Osteoblast (primary cell): ENCODE data around the gene DMAC2L. TPM values are rescaled to one million over a fixed set of nuclear protein-coding genes. Genes with fewer than 3 reads are reported as not detected.
A peak's percentile ranks its signal among the peaks of the same experiment; 100 is the strongest.

Source experiments
- DNase-seq: peaks from one replicate; pipeline ENCODE4 v3.0.0; 2011; ENCODE audit warnings: low spot score, mixed read lengths; ENCODE audit not compliant: insufficient read length; ENCODE audit errors: missing footprints
- H2AFZ ChIP-seq: 2 replicates; pipeline ENCODE4 v1.6.0; 2011; ENCODE audit warnings: mild to moderate bottlenecking, low read length
- H3K27ac ChIP-seq: 2 replicates; pipeline ENCODE4 v1.5.1; 2011; ENCODE audit warnings: mild to moderate bottlenecking, low read depth, low read length, moderate library complexity
- H3K27me3 ChIP-seq: 2 replicates; pipeline ENCODE4 v1.6.0; 2012; ENCODE audit warnings: mild to moderate bottlenecking, control low read depth, inconsistent platforms, low read length, moderate library complexity; ENCODE audit not compliant: insufficient read depth
- H3K36me3 ChIP-seq: 2 replicates; pipeline ENCODE4 v1.5.1; 2011; ENCODE audit warnings: mild to moderate bottlenecking, low read length, control low read depth, moderate library complexity; ENCODE audit not compliant: insufficient read depth
- H3K4me1 ChIP-seq: 2 replicates; pipeline ENCODE4 v1.5.1; 2011; ENCODE audit warnings: mild to moderate bottlenecking, low read length, control low read depth, moderate library complexity; ENCODE audit not compliant: insufficient read depth
- H3K4me2 ChIP-seq: 2 replicates; pipeline ENCODE4 v1.6.0; 2011; ENCODE audit warnings: mild to moderate bottlenecking, low read length; ENCODE audit not compliant: insufficient read depth
- H3K4me3 ChIP-seq: fragments of 200-600 bp; sonication (generic); 3 replicates; pipeline ENCODE4 v1.5.1; 2012; ENCODE audit warnings: mild to moderate bottlenecking, low read length, inconsistent platforms; ENCODE audit not compliant: insufficient read depth
- H3K79me2 ChIP-seq: 2 replicates; pipeline ENCODE4 v1.6.0; 2012; ENCODE audit warnings: mild to moderate bottlenecking, low read length, control low read depth, inconsistent platforms; ENCODE audit not compliant: insufficient read depth
- H3K9me3 ChIP-seq: 2 replicates; pipeline ENCODE4 v1.5.1; 2011; ENCODE audit warnings: low read depth, low read length, control low read depth
- H4K20me1 ChIP-seq: 2 replicates; pipeline ENCODE4 v1.6.0; 2012; ENCODE audit warnings: mild to moderate bottlenecking, low read length, control low read depth; ENCODE audit not compliant: insufficient read depth
- CTCF ChIP-seq: IDR thresholded peaks from 2 replicates; pipeline ENCODE4 v1.5.1; 2011; ENCODE audit warnings: mild to moderate bottlenecking, low read depth, low read length, moderate library complexity; ENCODE audit errors: extremely low read depth
- total RNA-seq: library from RNA; depleted of rRNA; stranded (reverse); fragments of >200 nt; gene quantifications from 2 replicates; pipeline ENCODE4 v1.2.3, GENCODE V29; 2012

Gene DMAC2L
- total RNA-seq, 1 donor = 7.2 TPM

- no peak for DNase-seq
- no peaks in the 10 kb centered on the region for H4K20me1 ChIP-seq
- peak overlapping the region; percentile 21 for H3K27ac ChIP-seq
- no peaks in the 10 kb centered on the region for H3K79me2 ChIP-seq
- no peak for TF ChIP-seq CTCF
- no peaks in the 10 kb centered on the region for H3K27me3 ChIP-seq
- no peak overlapping the region for H2AFZ ChIP-seq
- peaks cover 48% of the 10 kb centered on the region for H3K4me1 ChIP-seq
- no peaks in the 10 kb centered on the region for H3K9me3 ChIP-seq
- no peaks in the 10 kb centered on the region for H3K36me3 ChIP-seq
- H3K4me3 ChIP-seq = no peak overlapping the region
- H3K4me2 ChIP-seq = no peak overlapping the region
These were observed 32.1 kb downstream of the DMAC2L start for GRCh38 chr14:50344116-50344775.

GRCh38 chr14:50344876-50345563 lies 32.9 kb downstream of the DMAC2L start:
- Histone ChIP-seq H3K27ac (peak overlapping the region; percentile 21), H3K4me2 (no peak overlapping the region)

GRCh38 chr14:50345846-50346422 lies 33.8 kb downstream of the DMAC2L start:
- Histone ChIP-seq H2AFZ (no peak overlapping the region), H3K27ac (no peak overlapping the region), H3K4me1 (peaks cover 48% of the 10 kb centered on the region), H3K27me3 (no peaks in the 10 kb centered on the region), H3K4me2 (no peak overlapping the region), H3K36me3 (no peaks in the 10 kb centered on the region), H3K9me3 (no peaks in the 10 kb centered on the region), H4K20me1 (no peaks in the 10 kb centered on the region), H3K4me3 (no peak overlapping the region), H3K79me2 (no peaks in the 10 kb centered on the region)
- TF ChIP-seq CTCF = no peak
- no peak for DNase-seq

More at GRCh38 chr14:50344876-50345563, 32.9 kb downstream of the DMAC2L start:
- Histone ChIP-seq H3K36me3 (no peaks in the 10 kb centered on the region), H3K4me3 (no peak overlapping the region), H3K4me1 (peaks cover 48% of the 10 kb centered on the region), H4K20me1 (no peaks in the 10 kb centered on the region), H2AFZ (no peak overlapping the region), H3K27me3 (no peaks in the 10 kb centered on the region), H3K9me3 (no peaks in the 10 kb centered on the region), H3K79me2 (no peaks in the 10 kb centered on the region)
- TF ChIP-seq CTCF = no peak
- no peak for DNase-seq

- H3K4me2 ChIP-seq = no peak overlapping the region
- DNase-seq = no peak
These were observed 35.4 kb downstream of the DMAC2L start for GRCh38 chr14:50347521-50347920.

More at GRCh38 chr14:50347521-50347920, 35.4 kb downstream of the DMAC2L start:
- no peaks in the 10 kb centered on the region for H4K20me1 ChIP-seq
- no peak for TF ChIP-seq CTCF
- peaks cover 49% of the 10 kb centered on the region for H3K4me1 ChIP-seq
- no peak overlapping the region for H3K4me3 ChIP-seq
- no peaks in the 10 kb centered on the region for H3K9me3 ChIP-seq
- H3K27ac ChIP-seq = peak overlapping the region; percentile 46
- H2AFZ ChIP-seq = peak overlapping the region; percentile 34
- H3K36me3 ChIP-seq = no peaks in the 10 kb centered on the region
- H3K27me3 ChIP-seq = no peaks in the 10 kb centered on the region
- H3K79me2 ChIP-seq = no peaks in the 10 kb centered on the region
